ENCODE measurements around the gene OTUD3.

DNA sequence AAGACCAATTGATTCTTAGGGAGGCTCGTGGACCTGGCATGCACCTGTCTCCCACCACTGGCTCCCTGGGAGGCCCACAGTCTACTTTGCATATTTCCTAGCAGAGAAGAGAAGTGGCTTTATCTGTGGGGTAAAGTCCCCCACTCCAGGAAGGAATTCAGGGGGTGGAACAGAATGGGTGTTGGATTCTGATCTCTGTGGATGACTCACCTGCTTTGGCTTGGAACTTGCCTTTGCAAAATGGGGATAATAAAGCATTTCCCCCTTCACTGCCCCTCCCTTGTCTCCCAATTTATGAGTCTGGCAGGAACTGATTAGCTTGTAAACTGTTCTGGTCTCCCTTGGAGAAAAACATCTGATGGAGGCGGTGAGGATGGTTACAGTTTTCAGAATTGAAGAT is 21.2 kb upstream of the OTUD3 start:
- TF ChIP-seq, protein P1, sequence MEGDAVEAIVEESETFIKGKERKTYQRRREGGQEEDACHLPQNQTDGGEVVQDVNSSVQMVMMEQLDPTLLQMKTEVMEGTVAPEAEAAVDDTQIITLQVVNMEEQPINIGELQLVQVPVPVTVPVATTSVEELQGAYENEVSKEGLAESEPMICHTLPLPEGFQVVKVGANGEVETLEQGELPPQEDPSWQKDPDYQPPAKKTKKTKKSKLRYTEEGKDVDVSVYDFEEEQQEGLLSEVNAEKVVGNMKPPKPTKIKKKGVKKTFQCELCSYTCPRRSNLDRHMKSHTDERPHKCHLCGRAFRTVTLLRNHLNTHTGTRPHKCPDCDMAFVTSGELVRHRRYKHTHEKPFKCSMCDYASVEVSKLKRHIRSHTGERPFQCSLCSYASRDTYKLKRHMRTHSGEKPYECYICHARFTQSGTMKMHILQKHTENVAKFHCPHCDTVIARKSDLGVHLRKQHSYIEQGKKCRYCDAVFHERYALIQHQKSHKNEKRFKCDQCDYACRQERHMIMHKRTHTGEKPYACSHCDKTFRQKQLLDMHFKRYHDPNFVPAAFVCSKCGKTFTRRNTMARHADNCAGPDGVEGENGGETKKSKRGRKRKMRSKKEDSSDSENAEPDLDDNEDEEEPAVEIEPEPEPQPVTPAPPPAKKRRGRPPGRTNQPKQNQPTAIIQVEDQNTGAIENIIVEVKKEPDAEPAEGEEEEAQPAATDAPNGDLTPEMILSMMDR (IDR thresholded peaks at IDR 0.05; ENCODE audit: insufficient read depth, low read length): no peak
- TF ChIP-seq, protein P2, sequence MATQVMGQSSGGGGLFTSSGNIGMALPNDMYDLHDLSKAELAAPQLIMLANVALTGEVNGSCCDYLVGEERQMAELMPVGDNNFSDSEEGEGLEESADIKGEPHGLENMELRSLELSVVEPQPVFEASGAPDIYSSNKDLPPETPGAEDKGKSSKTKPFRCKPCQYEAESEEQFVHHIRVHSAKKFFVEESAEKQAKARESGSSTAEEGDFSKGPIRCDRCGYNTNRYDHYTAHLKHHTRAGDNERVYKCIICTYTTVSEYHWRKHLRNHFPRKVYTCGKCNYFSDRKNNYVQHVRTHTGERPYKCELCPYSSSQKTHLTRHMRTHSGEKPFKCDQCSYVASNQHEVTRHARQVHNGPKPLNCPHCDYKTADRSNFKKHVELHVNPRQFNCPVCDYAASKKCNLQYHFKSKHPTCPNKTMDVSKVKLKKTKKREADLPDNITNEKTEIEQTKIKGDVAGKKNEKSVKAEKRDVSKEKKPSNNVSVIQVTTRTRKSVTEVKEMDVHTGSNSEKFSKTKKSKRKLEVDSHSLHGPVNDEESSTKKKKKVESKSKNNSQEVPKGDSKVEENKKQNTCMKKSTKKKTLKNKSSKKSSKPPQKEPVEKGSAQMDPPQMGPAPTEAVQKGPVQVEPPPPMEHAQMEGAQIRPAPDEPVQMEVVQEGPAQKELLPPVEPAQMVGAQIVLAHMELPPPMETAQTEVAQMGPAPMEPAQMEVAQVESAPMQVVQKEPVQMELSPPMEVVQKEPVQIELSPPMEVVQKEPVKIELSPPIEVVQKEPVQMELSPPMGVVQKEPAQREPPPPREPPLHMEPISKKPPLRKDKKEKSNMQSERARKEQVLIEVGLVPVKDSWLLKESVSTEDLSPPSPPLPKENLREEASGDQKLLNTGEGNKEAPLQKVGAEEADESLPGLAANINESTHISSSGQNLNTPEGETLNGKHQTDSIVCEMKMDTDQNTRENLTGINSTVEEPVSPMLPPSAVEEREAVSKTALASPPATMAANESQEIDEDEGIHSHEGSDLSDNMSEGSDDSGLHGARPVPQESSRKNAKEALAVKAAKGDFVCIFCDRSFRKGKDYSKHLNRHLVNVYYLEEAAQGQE (IDR thresholded peaks at IDR 0.05; ENCODE audit: insufficient replicate concordance, low read depth): no peak
- TF ChIP-seq POLR2AphosphoS5 (IDR thresholded peaks at IDR 0.05; ENCODE audit: low read depth) (no peak), GABPA (IDR thresholded peaks at IDR 0.05; ENCODE audit: low read depth) (no peak), SPI1 (IDR thresholded peaks at IDR 0.05; ENCODE audit: borderline replicate concordance, low read depth) (no peak)

Measured in HL-60 (cell line).